Globus pallidus (tissue), 1 donor: ENCODE measurements around the gene UBE2Z.
"Not testable (repeated sequence)": the region's sequence is repeated elsewhere in the genome, so short reads cannot be mapped to it uniquely, and the experiment has no call there.

Experiments
- DNase-seq: peaks from one replicate; pipeline ENCODE4 v3.0.0-alpha.2; 2015; ENCODE audit warnings: low spot score

Gene UBE2Z

DNA sequence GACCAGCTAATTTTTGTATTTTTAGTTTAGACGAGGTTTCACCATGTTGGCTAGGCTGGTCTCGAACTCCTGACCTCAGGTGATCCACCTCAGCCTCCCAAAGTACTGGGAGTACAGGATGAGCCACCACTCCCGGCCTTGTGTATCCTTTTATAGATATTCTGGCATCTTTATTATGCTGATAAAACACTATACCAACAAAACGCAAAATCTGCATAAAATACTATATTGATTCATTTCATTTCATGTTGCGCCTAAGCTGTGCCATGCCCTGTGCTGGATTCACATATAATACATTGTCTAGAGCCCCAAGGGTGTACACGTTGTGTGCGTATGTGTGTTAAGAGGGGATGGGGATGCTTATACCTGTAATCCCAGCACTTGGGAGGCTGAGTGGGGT is 3.8 kb upstream of the UBE2Z start:
- no peak for DNase-seq

DNA sequence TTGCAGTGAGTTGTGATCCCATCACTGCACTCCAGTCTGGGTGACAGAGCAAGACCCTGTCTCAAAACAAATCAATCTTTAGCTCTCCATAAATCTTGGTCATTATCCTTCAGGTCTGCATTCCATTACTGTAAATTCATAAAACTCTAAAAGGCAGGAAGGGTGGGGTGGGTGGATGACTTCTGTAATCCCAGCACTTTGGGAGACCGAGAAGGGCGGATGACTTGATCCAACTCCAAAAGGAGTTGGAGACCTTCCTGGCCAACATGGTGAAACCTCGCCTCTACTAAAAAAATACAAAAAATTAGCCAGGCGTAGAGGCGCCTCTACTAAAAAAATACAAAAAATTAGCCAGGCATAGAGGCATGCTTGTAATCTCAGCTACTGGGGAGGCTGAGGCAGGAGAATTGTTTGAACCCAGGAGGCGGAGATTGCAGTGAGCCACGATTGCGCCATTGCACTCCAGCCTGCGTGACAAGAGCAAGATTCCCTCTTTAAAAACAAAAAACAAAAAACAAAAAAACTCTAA is 2.2 kb upstream of the UBE2Z start:
- no peak for DNase-seq

DNA sequence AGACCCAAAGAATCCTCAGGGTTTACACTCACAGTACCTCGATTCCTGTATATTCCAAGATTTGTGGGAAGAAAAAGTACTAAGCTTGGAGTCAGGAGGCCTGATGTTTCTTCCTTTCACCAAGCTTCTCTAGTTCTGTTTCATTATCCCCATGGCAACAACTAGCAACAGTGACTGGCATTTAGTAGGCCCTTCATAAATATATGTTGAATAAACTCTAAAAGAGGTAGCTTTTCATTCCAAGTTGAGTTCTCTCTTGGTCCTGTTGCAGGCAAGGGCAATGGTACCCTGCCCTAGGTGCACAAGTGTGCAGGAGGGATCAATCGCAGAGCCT is 527 bp upstream of the UBE2Z start:
- DNase-seq: no peak

- DNase-seq: peak; percentile 55
Measured at GRCh38 chr17:48908853-48909394, 717 bp downstream of the UBE2Z start.

DNA sequence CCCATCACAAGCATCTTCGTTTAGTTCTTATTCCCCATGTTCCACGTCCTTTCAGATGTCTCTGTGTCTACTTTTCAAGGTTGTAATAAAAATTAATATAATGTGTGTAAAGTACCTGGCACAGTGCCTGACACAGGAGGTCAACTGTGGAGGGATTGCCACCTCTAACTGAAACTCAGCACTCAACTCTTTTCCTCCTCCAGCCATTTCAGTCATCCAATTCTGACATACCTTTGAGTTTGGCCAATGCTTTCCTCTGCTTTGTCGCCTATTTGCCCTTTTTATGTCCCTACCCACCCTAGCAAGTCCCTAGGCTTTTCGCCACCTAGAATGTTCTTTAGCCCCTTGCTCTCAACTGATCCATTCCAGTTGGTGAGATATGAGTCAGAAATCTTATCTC is 1.6 kb downstream of the UBE2Z start:
- DNase-seq: no peak

DNA sequence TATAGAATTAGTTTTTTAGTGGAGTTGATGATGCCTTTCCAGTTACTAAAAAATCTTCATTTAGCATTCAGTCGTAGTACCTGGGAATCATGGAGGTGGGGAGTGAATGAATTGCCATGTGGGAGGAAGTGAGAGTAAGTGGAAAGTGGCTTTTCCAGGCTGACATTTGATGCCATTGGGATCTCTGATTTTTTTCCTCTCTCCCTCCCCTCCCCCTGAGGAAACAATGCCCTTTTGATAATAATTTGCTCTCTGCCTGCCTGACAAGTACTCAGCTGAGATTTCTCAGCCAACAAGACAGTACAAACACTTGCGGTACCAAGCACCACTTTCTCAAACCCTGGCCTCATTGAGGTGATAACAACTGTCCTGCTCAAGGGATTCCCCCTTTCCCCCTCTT is 2.2 kb downstream of the UBE2Z start:
- peak; percentile 90 for DNase-seq

GRCh38 chr17:48912476-48912875 is 4.3 kb downstream of the UBE2Z start:
- no peak for DNase-seq

DNA sequence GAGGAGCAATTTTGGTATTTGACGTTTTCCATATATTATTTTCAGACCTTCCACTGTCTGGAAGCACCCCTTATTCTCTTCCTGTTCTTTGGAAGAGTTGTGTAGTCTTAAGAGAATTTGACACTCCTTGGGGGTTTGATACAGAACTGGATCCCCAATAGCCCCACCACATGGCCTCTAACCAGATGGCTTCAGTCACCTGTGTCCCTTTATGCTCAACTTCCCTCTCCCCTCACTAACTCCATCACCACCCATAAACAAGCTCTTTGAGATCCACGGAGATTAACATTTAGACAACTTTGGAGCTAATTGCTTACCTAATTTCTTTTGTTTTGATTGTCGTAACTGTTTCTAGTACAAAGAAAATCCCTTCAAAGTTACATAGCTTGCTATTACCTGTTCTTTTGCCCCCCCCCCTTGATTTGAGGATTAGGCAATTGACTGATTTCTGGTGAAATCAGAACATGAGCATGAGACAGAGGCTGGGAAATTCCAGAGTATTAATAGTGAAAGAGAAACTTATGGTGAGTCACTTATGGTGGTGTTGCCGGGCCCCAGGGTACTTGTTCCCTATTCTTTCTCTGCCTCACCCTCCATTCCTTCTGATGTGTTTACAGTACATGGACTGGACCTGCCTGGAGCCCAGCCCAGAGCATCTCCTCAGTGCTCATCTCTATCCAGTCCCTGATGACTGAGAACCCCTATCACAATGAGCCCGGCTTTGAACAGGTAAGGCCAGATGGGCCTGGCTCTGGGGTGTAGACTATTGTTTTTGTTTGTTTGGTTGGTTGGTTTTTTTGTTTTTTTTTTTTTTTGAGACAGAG is 7.5 kb downstream of the UBE2Z start:
- DNase-seq: no peak

DNA sequence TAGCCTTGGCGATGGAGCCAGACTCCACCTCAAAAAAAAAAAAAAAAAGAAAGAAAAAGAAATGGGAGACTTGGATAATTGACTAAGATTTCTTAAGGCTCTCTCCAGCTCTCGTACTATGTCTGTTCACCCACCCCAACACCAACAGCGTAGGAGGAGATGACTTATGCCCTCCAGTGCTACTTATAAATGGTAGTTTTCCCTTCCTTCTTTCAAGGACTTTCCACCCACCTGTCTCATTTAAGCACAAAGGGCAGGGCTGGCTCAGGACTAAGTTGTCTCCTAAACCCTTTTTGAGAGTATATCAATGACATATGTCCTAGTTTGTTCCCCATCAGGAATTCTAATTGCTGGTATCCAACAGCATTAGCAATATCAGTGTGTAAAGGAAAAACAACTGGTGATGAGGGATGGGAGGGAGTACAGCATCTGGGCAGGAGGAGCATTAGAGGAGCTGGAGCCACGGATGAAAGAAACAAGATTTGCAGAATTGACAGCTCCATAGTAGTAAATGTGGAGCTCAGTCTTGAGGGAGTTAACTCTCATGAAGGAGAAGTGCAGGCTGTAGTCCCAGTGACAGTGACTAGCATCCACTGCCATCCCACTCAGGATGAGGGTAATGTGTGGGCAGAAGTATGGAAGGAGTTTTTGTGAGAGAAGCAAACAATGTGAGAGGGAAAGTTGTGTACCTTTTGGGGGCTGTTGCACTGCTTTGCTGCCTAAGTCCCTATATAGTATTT is 17.2 kb downstream of the UBE2Z start:
- DNase-seq: no peak

DNA sequence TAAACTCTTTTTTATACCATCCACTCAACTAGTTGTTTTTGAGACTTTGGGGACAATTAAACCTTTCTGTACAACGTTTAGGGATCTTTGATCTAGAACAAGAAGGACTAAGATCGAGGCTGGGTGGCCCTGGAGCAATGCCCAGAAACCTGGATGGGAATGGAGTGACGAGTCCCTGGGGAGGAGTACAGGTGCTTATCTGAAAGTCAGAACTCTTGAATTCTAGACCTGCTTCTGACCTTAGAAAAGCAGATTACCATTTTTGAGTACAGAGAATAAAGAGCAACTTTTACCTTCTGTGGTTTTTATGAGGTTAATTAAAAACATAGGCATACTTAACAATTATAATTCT is 17.8 kb downstream of the UBE2Z start:
- DNase-seq: no peak

GRCh38 chr17:48927978-48928745 is 20.0 kb downstream of the UBE2Z start:
- no peak for DNase-seq

- DNase-seq: no peak
Measured at GRCh38 chr17:48928876-48929811, 20.9 kb downstream of the UBE2Z start.

DNA sequence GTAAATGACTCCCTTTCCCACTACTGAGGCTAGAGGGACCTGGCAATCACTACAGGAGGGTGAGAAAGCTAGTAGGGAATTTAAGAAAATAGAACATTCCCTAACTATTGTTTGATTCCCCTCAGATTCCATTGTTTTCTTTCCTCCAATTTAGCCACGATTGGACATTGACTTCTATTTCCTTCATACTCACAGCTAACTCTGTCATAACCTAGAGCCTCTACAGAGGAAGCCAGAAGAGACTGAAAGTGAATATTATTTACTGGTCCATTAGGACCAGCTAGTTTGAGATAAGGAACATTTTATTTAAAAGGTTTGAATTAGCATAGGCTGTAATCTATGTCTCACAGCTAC is 21.6 kb downstream of the UBE2Z start:
- no peak for DNase-seq

DNA sequence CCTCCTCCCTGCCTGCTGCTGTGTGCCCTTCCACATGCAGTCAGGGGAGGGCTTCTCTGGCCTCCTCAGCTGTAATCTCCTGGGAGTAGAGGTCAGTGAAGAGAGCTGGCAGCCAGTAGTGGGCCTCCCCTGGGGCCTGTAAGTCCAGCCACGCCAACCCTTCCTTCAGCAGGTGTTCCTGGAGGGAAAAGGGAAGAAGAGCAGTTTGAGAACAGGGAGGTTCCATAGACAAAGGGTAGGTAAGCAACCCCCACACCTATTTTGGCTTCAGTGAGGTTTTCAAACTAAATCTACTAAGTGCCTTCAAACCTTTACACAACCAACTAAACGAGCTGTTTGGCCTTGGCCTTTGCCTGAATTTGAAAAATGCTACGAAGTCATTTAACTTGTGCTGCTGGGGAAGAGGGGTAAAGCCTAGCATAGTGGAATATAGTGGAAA is 22.2 kb downstream of the UBE2Z start:
- no peak for DNase-seq

- no peak for DNase-seq
Measured at GRCh38 chr17:48933035-48933434, 24.8 kb downstream of the UBE2Z start.

DNA sequence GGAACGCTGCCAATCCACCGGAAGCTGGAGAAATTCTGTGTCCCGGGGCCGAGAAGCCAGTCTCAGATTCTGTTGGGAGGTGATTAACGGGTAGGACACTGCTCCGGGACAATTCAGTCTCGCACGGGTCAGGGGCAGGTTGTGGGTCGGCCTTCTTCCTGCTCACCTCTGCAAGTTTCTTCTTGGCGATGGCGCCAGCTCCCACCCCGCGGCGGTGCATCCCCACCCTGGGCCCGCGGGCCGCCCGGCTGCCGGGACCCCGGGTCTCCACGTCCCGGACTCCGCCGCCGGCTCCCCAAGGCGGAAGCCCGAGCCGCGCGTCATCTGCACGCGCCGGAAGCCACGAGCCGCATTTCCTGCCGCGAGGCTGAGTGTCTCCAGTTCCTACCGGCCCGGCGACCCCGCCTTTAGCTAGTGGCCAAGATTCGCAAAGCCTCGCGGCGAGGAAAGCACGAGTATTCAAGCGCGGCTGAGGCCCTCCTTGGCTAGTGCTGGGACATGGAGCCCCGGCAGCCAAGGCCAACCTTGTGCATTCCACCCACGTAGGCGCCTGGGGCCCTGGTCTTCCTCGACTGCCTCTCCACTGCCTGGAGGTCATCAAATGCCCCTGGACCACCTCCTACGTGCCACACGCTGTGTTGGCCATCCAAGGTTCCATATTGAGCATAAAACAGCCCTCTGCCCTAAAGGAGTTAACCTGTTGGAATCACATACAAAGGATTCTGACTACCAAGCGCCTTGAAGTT is 36.5 kb downstream of the UBE2Z start, which contains the start of gene SNF8:
TSS of gene SNF8 (minus strand) at position 328 of the 746 bp plus-strand sequence. CDS start at position 220, 108 bp downstream.
- peak; percentile 81 for DNase-seq

DNA sequence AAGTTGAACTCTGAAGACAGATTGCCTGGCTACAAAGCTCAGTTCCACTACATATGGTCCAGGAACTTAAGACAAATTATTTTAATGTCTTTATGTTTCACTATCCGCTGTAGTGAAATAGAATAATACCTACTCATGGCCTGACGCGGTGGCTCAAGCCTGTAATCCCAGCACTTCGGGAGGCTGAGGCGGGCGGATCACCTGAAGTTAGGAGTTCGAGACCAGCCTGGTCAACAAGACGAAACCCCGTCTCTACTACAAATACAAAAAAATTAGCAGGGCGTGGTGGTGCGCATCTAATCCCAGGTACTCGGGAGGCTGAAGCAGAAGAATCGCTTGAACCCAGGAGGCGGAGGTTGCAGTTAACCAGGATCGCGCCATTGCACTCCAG is 37.0 kb downstream of the UBE2Z start:
- DNase-seq: not testable (repeated sequence)

DNA sequence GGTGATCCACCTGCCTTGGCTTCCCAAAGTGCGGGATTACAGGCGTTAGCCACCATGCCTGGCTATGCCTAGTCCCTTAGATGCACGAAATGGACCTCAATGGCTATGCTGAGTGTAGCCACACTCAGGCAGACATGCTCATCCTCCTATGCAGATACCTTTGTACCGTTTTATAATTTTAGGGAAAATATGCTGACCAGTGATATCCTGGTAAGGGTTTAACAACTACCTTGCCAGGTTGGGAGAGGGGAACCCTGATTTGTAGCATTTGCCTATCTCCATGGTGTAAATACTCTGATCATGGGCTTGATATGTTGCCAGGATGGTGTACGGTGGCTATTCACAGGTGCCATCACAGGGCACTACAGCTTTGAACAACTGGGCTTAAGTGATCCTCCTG is 43.4 kb downstream of the UBE2Z start:
- DNase-seq: no peak

GRCh38 chr17:48952904-48953303 is 44.7 kb downstream of the UBE2Z start:
- no peak for DNase-seq

- no peak for DNase-seq
Measured at GRCh38 chr17:48954300-48954755, 46.1 kb downstream of the UBE2Z start.
